IMR-90 (cell line): ENCODE data around the gene ARHGEF2.

Source experiments
- BHLHE40 ChIP-seq: fragments of 150-350 bp; IDR thresholded peaks from 2 replicates; pipeline ENCODE4 v1.6.1; 2016; ENCODE audit warnings: mild to moderate bottlenecking, low read depth, low read length
- CEBPB ChIP-seq: IDR thresholded peaks from 2 replicates; pipeline ENCODE4 v1.6.1; 2012; ENCODE audit warnings: low read depth, low read length, improper control_type of control experiment
- CHD1 ChIP-seq: IDR thresholded peaks from 2 replicates; pipeline ENCODE4 v1.6.1; 2012; ENCODE audit warnings: low read depth, low read length, improper control_type of control experiment
- CTCF ChIP-seq: conservative IDR thresholded peaks from 2 replicates; pipeline ENCODE4 v1.5.1; 2012; ENCODE audit warnings: mild to moderate bottlenecking, low read depth, low read length, improper control_type of control experiment
- FOS ChIP-seq: fragments of 150-350 bp; IDR thresholded peaks from 2 replicates; pipeline ENCODE4 v1.6.1; 2016; ENCODE audit warnings: low read depth, low read length
- MAFK ChIP-seq: IDR thresholded peaks from 2 replicates; pipeline ENCODE4 v1.6.1; 2012; ENCODE audit warnings: low read depth, low read length, improper control_type of control experiment
- MAZ ChIP-seq: IDR thresholded peaks from 2 replicates; pipeline ENCODE4 v1.6.1; 2012; ENCODE audit warnings: low read depth, mild to moderate bottlenecking, low read length, improper control_type of control experiment, moderate library complexity, borderline replicate concordance
- MXI1 ChIP-seq: IDR thresholded peaks from 2 replicates; pipeline ENCODE4 v1.6.1; 2012; ENCODE audit warnings: low read depth, mild to moderate bottlenecking, low read length, moderate library complexity, borderline replicate concordance
- POLR2A ChIP-seq: IDR thresholded peaks from 2 replicates; pipeline ENCODE4 v1.6.1; 2012; ENCODE audit warnings: mild to moderate bottlenecking, low read depth, low read length
- RAD21 ChIP-seq: IDR thresholded peaks from 2 replicates; pipeline ENCODE4 v1.6.1; 2012; ENCODE audit warnings: low read length, improper control_type of control experiment
- RCOR1 ChIP-seq: IDR thresholded peaks from 2 replicates; pipeline ENCODE4 v1.6.1; 2012; ENCODE audit warnings: mild to moderate bottlenecking, low read length, improper control_type of control experiment; ENCODE audit not compliant: insufficient replicate concordance
- RFX5 ChIP-seq: IDR thresholded peaks from 2 replicates; pipeline ENCODE4 v1.8.0; 2012; ENCODE audit warnings: low read depth, mild to moderate bottlenecking, low read length, moderate library complexity
- SMC3 ChIP-seq: fragments of 150-350 bp; IDR thresholded peaks from 2 replicates; pipeline ENCODE4 v1.6.1; 2016; ENCODE audit warnings: low read depth, mild to moderate bottlenecking, antibody characterized with exemption, low read length, moderate library complexity
- TF ChIP-seq, protein P1 (sequence below): fragments of 150-350 bp; IDR thresholded peaks from 2 replicates; pipeline ENCODE4 v1.6.1; 2017; ENCODE audit warnings: mild to moderate bottlenecking, antibody characterized with exemption, low read length, low read depth

DNA sequence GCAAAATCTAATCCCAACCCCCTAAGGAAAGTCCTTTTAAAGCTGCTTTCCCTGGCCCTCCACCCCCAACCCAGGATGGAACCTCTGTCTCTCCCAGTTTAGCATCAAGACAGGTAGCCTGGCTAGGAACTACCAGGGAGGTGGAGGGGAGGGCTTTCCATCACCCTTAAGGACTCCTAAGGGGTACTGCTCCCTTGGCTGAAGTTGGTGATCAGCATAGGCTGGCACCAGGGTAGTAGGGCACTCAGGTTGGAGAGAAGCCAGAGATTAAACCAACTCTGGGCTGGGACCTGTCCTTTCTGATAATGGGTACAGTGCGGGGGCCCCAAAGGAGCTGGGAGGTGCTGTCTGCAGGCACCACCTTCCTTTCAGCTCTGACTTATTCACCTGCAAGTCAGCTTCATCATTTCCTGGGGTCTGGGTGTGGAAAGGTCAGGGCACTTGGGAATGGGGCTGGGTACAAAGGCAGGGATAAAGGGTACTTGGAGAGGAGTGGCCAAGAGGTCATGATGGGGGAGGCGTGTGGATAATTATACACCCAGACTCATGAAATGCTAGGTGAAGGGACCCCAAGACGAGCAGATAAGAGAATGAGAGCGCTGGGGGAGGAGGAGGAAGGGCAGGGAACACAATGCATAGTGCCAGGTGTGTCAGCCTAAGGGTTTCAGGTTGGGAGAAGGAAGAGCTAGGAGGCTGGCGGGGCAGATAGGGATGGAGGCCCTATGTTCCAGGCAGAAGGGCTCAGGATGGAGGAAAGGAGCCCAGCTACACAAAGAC is 1.2 kb downstream of the ARHGEF2 start:
- no peak for TF ChIP-seq CEBPB
- TF ChIP-seq CHD1: no peak
- TF ChIP-seq RAD21: no peak
- TF ChIP-seq CTCF: no peak
- no peak for TF ChIP-seq RFX5
- TF ChIP-seq POLR2A: peak; percentile 23; the same call in 1 of the 2 replicates
- no peak for TF ChIP-seq SMC3
- no peak for TF ChIP-seq BHLHE40
- no peak for TF ChIP-seq MXI1
- no peak for TF ChIP-seq MAFK
- no peak for TF ChIP-seq RCOR1
- TF ChIP-seq, protein P1, sequence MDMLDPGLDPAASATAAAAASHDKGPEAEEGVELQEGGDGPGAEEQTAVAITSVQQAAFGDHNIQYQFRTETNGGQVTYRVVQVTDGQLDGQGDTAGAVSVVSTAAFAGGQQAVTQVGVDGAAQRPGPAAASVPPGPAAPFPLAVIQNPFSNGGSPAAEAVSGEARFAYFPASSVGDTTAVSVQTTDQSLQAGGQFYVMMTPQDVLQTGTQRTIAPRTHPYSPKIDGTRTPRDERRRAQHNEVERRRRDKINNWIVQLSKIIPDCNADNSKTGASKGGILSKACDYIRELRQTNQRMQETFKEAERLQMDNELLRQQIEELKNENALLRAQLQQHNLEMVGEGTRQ: no peak
- no peak for TF ChIP-seq MAZ
- no peak for TF ChIP-seq FOS
